Osteoblast (primary cell): ENCODE measurements around the gene CLSTN2. TPM values are rescaled to one million over a fixed set of nuclear protein-coding genes. Genes with fewer than 3 reads are reported as not detected.

Experiments
- DNase-seq: peaks from one replicate; pipeline ENCODE4 v3.0.0; 2011; ENCODE audit warnings: low spot score, mixed read lengths; ENCODE audit not compliant: insufficient read length; ENCODE audit errors: missing footprints
- H2AFZ ChIP-seq: 2 replicates; pipeline ENCODE4 v1.6.0; 2011; ENCODE audit warnings: mild to moderate bottlenecking, low read length
- H3K27ac ChIP-seq: 2 replicates; pipeline ENCODE4 v1.5.1; 2011; ENCODE audit warnings: mild to moderate bottlenecking, low read depth, low read length, moderate library complexity
- H3K27me3 ChIP-seq: 2 replicates; pipeline ENCODE4 v1.6.0; 2012; ENCODE audit warnings: mild to moderate bottlenecking, control low read depth, inconsistent platforms, low read length, moderate library complexity; ENCODE audit not compliant: insufficient read depth
- H3K36me3 ChIP-seq: 2 replicates; pipeline ENCODE4 v1.5.1; 2011; ENCODE audit warnings: mild to moderate bottlenecking, low read length, control low read depth, moderate library complexity; ENCODE audit not compliant: insufficient read depth
- H3K4me1 ChIP-seq: 2 replicates; pipeline ENCODE4 v1.5.1; 2011; ENCODE audit warnings: mild to moderate bottlenecking, low read length, control low read depth, moderate library complexity; ENCODE audit not compliant: insufficient read depth
- H3K4me2 ChIP-seq: 2 replicates; pipeline ENCODE4 v1.6.0; 2011; ENCODE audit warnings: mild to moderate bottlenecking, low read length; ENCODE audit not compliant: insufficient read depth
- H3K4me3 ChIP-seq: fragments of 200-600 bp; sonication (generic); 3 replicates; pipeline ENCODE4 v1.5.1; 2012; ENCODE audit warnings: mild to moderate bottlenecking, low read length, inconsistent platforms; ENCODE audit not compliant: insufficient read depth
- H3K79me2 ChIP-seq: 2 replicates; pipeline ENCODE4 v1.6.0; 2012; ENCODE audit warnings: mild to moderate bottlenecking, low read length, control low read depth, inconsistent platforms; ENCODE audit not compliant: insufficient read depth
- H3K9me3 ChIP-seq: 2 replicates; pipeline ENCODE4 v1.5.1; 2011; ENCODE audit warnings: low read depth, low read length, control low read depth
- H4K20me1 ChIP-seq: 2 replicates; pipeline ENCODE4 v1.6.0; 2012; ENCODE audit warnings: mild to moderate bottlenecking, low read length, control low read depth; ENCODE audit not compliant: insufficient read depth
- CTCF ChIP-seq: IDR thresholded peaks from 2 replicates; pipeline ENCODE4 v1.5.1; 2011; ENCODE audit warnings: mild to moderate bottlenecking, low read depth, low read length, moderate library complexity; ENCODE audit errors: extremely low read depth
- total RNA-seq: library from RNA; depleted of rRNA; stranded (reverse); fragments of >200 nt; gene quantifications from 2 replicates; pipeline ENCODE4 v1.2.3, GENCODE V29; 2012

Gene CLSTN2
- total RNA-seq, 1 donor = under 0.01 TPM

GRCh38 chr3:140530603-140531002 lies 595.6 kb downstream of the CLSTN2 start:
- Histone ChIP-seq H3K4me2 (no peak overlapping the region), H3K27ac (no peak overlapping the region), H2AFZ (no peak overlapping the region), H3K9me3 (no peaks in the 10 kb centered on the region), H4K20me1 (no peaks in the 10 kb centered on the region), H3K79me2 (no peaks in the 10 kb centered on the region), H3K27me3 (no peaks in the 10 kb centered on the region), H3K4me1 (peaks cover 5% of the 10 kb centered on the region), H3K4me3 (no peak overlapping the region), H3K36me3 (no peaks in the 10 kb centered on the region)
- TF ChIP-seq CTCF = no peak
- DNase-seq = no peak

GRCh38 chr3:140532793-140533330 lies 597.9 kb downstream of the CLSTN2 start:
- DNase-seq = peak; percentile 15
- Histone ChIP-seq H3K27me3 (no peaks in the 10 kb centered on the region), H3K36me3 (no peaks in the 10 kb centered on the region), H3K4me3 (no peak overlapping the region), H3K9me3 (no peaks in the 10 kb centered on the region), H3K4me2 (no peak overlapping the region), H4K20me1 (no peaks in the 10 kb centered on the region), H3K27ac (no peak overlapping the region), H2AFZ (no peak overlapping the region), H3K4me1 (peaks cover 5% of the 10 kb centered on the region), H3K79me2 (no peaks in the 10 kb centered on the region)
- TF ChIP-seq CTCF = no peak

DNA sequence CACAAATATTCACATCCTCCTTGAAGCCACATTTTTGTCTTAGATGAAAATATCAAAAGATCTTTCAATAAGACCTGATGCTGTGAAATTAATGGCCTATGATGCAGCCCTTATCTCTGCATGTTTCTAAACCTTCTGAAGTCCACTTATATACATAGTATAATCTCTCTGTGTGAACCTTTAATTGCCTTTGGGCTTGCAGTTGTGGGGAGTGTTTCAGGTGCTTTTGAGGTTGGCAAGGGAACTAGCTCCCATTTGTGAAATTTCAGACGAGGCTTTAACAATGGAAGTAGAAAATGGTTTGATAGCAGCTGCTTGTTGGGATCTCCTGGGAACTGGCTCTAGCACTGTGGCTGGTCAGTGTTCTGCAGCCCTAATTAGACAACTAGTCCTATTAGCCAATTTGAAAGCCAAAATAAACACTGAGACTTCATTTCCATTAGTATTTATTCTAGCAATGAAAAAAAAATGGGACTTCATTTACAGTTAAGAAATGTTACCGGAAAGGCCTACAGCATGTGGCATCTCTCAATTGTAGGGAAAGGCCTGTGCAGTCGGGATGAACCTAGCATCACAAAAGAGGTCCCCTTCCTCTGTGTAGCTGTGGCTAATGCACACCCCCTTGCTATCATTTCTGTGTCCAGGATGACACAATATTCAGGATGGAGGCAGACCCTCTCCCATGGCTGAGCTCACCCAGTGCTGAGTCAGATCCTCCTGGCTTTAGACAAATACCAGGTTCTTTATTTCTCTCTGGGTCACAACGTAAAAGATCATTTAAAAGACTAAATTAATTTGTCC lies 602.1 kb downstream of the CLSTN2 start:
- no peaks in the 10 kb centered on the region for H3K27me3 ChIP-seq
- H4K20me1 ChIP-seq = no peaks in the 10 kb centered on the region
- no peak overlapping the region for H3K27ac ChIP-seq
- no peak overlapping the region for H3K4me3 ChIP-seq
- H3K9me3 ChIP-seq = no peaks in the 10 kb centered on the region
- no peaks in the 10 kb centered on the region for H3K4me1 ChIP-seq
- no peaks in the 10 kb centered on the region for H3K36me3 ChIP-seq
- no peaks in the 10 kb centered on the region for H3K79me2 ChIP-seq
- H3K4me2 ChIP-seq = no peak overlapping the region
- no peak overlapping the region for H2AFZ ChIP-seq
- DNase-seq = peak; percentile 11
- TF ChIP-seq CTCF = no peak

- Histone ChIP-seq H2AFZ (no peak overlapping the region), H3K9me3 (no peaks in the 10 kb centered on the region), H3K27me3 (no peaks in the 10 kb centered on the region), H3K27ac (no peak overlapping the region), H3K79me2 (no peaks in the 10 kb centered on the region), H3K36me3 (no peaks in the 10 kb centered on the region), H3K4me2 (no peak overlapping the region), H4K20me1 (no peaks in the 10 kb centered on the region), H3K4me3 (no peak overlapping the region), H3K4me1 (no peaks in the 10 kb centered on the region)
- TF ChIP-seq CTCF = no peak
- no peak for DNase-seq
These were observed 602.7 kb downstream of the CLSTN2 start for GRCh38 chr3:140537727-140538082.
